OCI-LY3 (cell line): Measurements from ENCODE around the gene EPC2.

Experiments
- CTCF ChIP-seq: fragments of 200-600, 300-600 bp; sonication (generic); IDR thresholded peaks from 2 replicates; pipeline ENCODE4 v1.5.1; 2014; ENCODE audit warnings: antibody characterized with exemption, low read length, low read depth
- EZH2phosphoT487 ChIP-seq: fragments of 200-600 bp; shearing (Covaris generic); IDR thresholded peaks from 2 replicates; pipeline ENCODE4 v1.6.1; 2018; ENCODE audit warnings: antibody characterized with exemption, mixed run types, low read depth

GRCh38 chr2:148602885-148603561 is 41.5 kb upstream of the EPC2 start:
- TF ChIP-seq CTCF: no peak
- TF ChIP-seq EZH2phosphoT487: no peak
